Measurements from ENCODE around the gene OR6C2.
"Not testable (repeated sequence)": the region's sequence is repeated elsewhere in the genome, so short reads cannot be mapped to it uniquely, and the experiment has no call there.

OR6C2 gene

GRCh38 chr12:55448825-55449224 lies 4.9 kb downstream of the OR6C2 start:
- DNase-seq (ENCODE audit: low read depth), result no peak
- TF ChIP-seq CTCF (conservative IDR thresholded peaks at IDR 0.05; ENCODE audit: control insufficient read depth, insufficient read depth, low read depth, low read length), result no peak
- H3K4me3 ChIP-seq (ENCODE audit: control insufficient read depth, low read depth, low read length), result no peak overlapping the region

- H3K4me3 ChIP-seq (ENCODE audit: control insufficient read depth, low read depth, low read length); DNase-seq (ENCODE audit: low read depth): not testable (repeated sequence)
Observed at GRCh38 chr12:55464926-55465325, 21.1 kb downstream of the OR6C2 start.

- no peak overlapping the region for H3K4me3 ChIP-seq (ENCODE audit: control insufficient read depth, low read depth, low read length)
- TF ChIP-seq CTCF (conservative IDR thresholded peaks at IDR 0.05; ENCODE audit: control insufficient read depth, insufficient read depth, low read depth, low read length), result no peak
- no peak for DNase-seq (ENCODE audit: low read depth)
Observed at GRCh38 chr12:55467836-55468235, 24.0 kb downstream of the OR6C2 start.

- no peak overlapping the region for H3K4me3 ChIP-seq (ENCODE audit: control insufficient read depth, low read depth, low read length)
Observed at GRCh38 chr12:55469291-55469690, 25.4 kb downstream of the OR6C2 start.

GRCh38 chr12:55470088-55470829 lies 26.4 kb downstream of the OR6C2 start, which contains the start of gene OR6C70:
Gene OR6C70, minus strand, starts transcription at chr12:55470138. Its CDS starts 0 bp downstream, at chr12:55470138.
- TF ChIP-seq CTCF (conservative IDR thresholded peaks at IDR 0.05; ENCODE audit: control insufficient read depth, insufficient read depth, low read depth, low read length), result no peak
- no peak within 1 kb of the TSS for H3K4me3 ChIP-seq (ENCODE audit: control insufficient read depth, low read depth, low read length)
- no peak for DNase-seq (ENCODE audit: low read depth)

More at GRCh38 chr12:55469291-55469690, 25.4 kb downstream of the OR6C2 start:
- DNase-seq (ENCODE audit: low read depth), result no peak
- TF ChIP-seq CTCF (conservative IDR thresholded peaks at IDR 0.05; ENCODE audit: control insufficient read depth, insufficient read depth, low read depth, low read length), result no peak

GRCh38 chr12:55472264-55472663 lies 28.4 kb downstream of the OR6C2 start:
- TF ChIP-seq CTCF (conservative IDR thresholded peaks at IDR 0.05; ENCODE audit: control insufficient read depth, insufficient read depth, low read depth, low read length), result no peak
- H3K4me3 ChIP-seq (ENCODE audit: control insufficient read depth, low read depth, low read length), result no peak overlapping the region
- DNase-seq (ENCODE audit: low read depth), result no peak

GRCh38 chr12:55479136-55479535 lies 35.3 kb downstream of the OR6C2 start:
- not testable (repeated sequence) for H3K4me3 ChIP-seq (ENCODE audit: control insufficient read depth, low read depth, low read length)

GRCh38 chr12:55484284-55484683 lies 40.4 kb downstream of the OR6C2 start:
- not testable (repeated sequence) for H3K4me3 ChIP-seq (ENCODE audit: control insufficient read depth, low read depth, low read length); DNase-seq (ENCODE audit: low read depth)

More at GRCh38 chr12:55479136-55479535, 35.3 kb downstream of the OR6C2 start:
- not testable (repeated sequence) for DNase-seq (ENCODE audit: low read depth)
